A673 (cell line): Measurements from ENCODE around the gene LAMA5. TPM values are rescaled to one million over a fixed set of nuclear protein-coding genes. Genes with fewer than 3 reads are reported as not detected.

Experiments
- BruUV-seq: library from RNA; stranded (reverse); fragments of 400-500 nt; replicated peaks from 2 replicates; lab custom pipeline; 2021; lab: Mats Ljungman, UMichigan
- CTCF ChIA-PET: fragments of 300-600 bp; sonication (Branson Sonifier 250); formaldehyde crosslinking; loops from one replicate; lab custom pipeline; 2022; ENCODE audit warnings: antibody characterized with exemption; lab: Charles Lee
- POLR2A ChIA-PET: fragments of 300-600 bp; sonication (Branson Sonifier 250); formaldehyde crosslinking; loops from one replicate; lab custom pipeline; 2022; ENCODE audit warnings: antibody characterized with exemption; ENCODE audit not compliant: low non-redundant PET; lab: Charles Lee
- DNase-seq: peaks from one replicate; pipeline ENCODE4 v3.0.0-alpha.2; 2015; ENCODE audit warnings: low spot score
- H3K27ac ChIP-seq: fragments of 200-600 bp; sonication (generic); 2 replicates; pipeline ENCODE4 v1.5.1; 2016; ENCODE audit warnings: mixed run types, low read depth, mild to moderate bottlenecking, mixed read lengths, antibody characterized with exemption, low read length; ENCODE audit not compliant: poor library complexity, severe bottlenecking
- H3K27me3 ChIP-seq: fragments of 200-600 bp; sonication (generic); replicated peaks from 2 replicates; pipeline ENCODE4 v1.6.1; 2017; ENCODE audit warnings: mixed run types, low read depth, mild to moderate bottlenecking, mixed read lengths, antibody characterized with exemption, low read length; ENCODE audit not compliant: insufficient read depth, poor library complexity
- H3K36me3 ChIP-seq: fragments of 200-600 bp; sonication (generic); 2 replicates; pipeline ENCODE4 v1.6.1; 2016; ENCODE audit warnings: mixed run types, mild to moderate bottlenecking, mixed read lengths, antibody characterized with exemption, low read length; ENCODE audit not compliant: insufficient read depth, poor library complexity, severe bottlenecking
- H3K4me1 ChIP-seq: fragments of 200-600 bp; sonication (generic); 2 replicates; pipeline ENCODE4 v1.6.1; 2017; ENCODE audit warnings: mixed run types, mild to moderate bottlenecking, mixed read lengths, antibody characterized with exemption, low read length; ENCODE audit not compliant: insufficient read depth, poor library complexity, severe bottlenecking
- H3K4me3 ChIP-seq: fragments of 200-600 bp; sonication (generic); 2 replicates; pipeline ENCODE4 v1.5.1; 2016; ENCODE audit warnings: low read depth, mixed run types, mild to moderate bottlenecking, mixed read lengths, low read length; ENCODE audit not compliant: poor library complexity, severe bottlenecking
- H3K9me3 ChIP-seq: fragments of 200-600 bp; sonication (generic); 2 replicates; pipeline ENCODE4 v1.6.1; 2016; ENCODE audit warnings: mixed run types, low read depth, mild to moderate bottlenecking, mixed read lengths, antibody characterized with exemption, low read length; ENCODE audit not compliant: poor library complexity, severe bottlenecking
- CTCF ChIP-seq: fragments of 300-800, 200-600 bp; sonication (generic); conservative IDR thresholded peaks from 2 replicates; pipeline ENCODE4 v1.5.1; 2017; ENCODE audit warnings: low read depth, mild to moderate bottlenecking, antibody characterized with exemption, low read length, moderate library complexity, mixed read lengths
- EZH2 ChIP-seq: fragments of 200-600 bp; sonication (generic); IDR thresholded peaks from 2 replicates; pipeline ENCODE4 v1.6.1; 2017; ENCODE audit warnings: borderline replicate concordance, low read depth, mild to moderate bottlenecking, mixed read lengths, antibody characterized with exemption, low read length; ENCODE audit not compliant: poor library complexity, severe bottlenecking
- intact Hi-C: fragments of 100-400 bp; cut with micrococcal nuclease; formaldehyde crosslinking; loops from one replicate; pipeline ENCODE4 v1.10.0; 2022; ENCODE audit not compliant: unreplicated experiment
- total RNA-seq: library from RNA; stranded (reverse); gene quantifications from 2 replicates; pipeline ENCODE4 v1.2.3, GENCODE V29; 2021

Gene LAMA5
- total RNA-seq, 1 experiment from 2014 or later: 4.2 TPM

DNA sequence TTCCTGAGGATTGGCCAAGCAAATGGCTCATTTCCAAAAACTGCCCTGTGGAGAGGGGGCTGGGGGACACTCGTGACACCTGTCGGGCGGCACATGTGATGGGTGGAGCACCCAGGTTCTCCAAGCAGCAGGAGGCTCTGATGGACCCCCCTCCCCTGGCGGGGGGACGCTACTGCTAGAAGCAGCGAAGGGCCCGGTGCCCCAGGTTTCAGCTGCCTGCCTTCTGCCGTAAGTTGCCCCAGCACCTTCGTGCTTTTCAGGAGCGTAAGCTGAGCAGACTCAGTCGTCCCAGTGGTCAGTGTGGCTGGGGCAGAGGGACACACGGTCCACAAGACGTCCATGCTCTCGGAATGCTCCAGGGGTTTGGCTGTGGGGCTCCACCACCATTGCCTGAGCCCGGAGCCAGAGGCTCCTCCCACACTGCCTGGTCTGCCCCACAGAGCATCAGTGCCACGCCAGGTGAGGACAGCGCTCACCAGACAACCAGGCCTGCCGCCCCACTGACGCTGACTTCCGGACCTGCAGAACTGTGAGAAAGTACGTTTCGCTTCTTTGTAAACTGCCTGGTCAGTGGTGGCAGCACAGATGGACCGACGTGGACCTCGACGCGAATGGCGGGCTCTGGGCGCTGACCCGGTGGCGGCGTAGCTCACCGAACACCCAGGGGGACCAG is 68.4 kb downstream of the LAMA5 start:
- BruUV-seq: no TSS peak
- intact Hi-C loops: no loop called here
- H3K27me3 ChIP-seq: no peaks in the 10 kb centered on the region
- ChIA-PET CTCF (no interaction called here), POLR2A (no interaction called here)
- peaks cover 5% of the 10 kb centered on the region for H3K36me3 ChIP-seq
- no peak overlapping the region for H3K27ac ChIP-seq
- H3K9me3 ChIP-seq: no peaks in the 10 kb centered on the region
- no peak for DNase-seq
- H3K4me1 ChIP-seq: no peaks in the 10 kb centered on the region
- no peak for TF ChIP-seq CTCF
- no peak for TF ChIP-seq EZH2
- no peak overlapping the region for H3K4me3 ChIP-seq

GRCh38 chr20:62297449-62298227 is 69.5 kb downstream of the LAMA5 start:
- Histone ChIP-seq H3K36me3 (peaks cover 4% of the 10 kb centered on the region), H3K27me3 (no peaks in the 10 kb centered on the region), H3K4me3 (no peak overlapping the region), H3K27ac (no peak overlapping the region), H3K9me3 (no peaks in the 10 kb centered on the region), H3K4me1 (no peaks in the 10 kb centered on the region)
- no peak for DNase-seq
- no TSS peak for BruUV-seq
- no peak for TF ChIP-seq CTCF
- TF ChIP-seq EZH2: no peak
- ChIA-PET POLR2A (no interaction called here), CTCF (no interaction called here)
- intact Hi-C loops: no loop called here

- CTCF ChIA-PET: no interaction called here
- DNase-seq: no peak
- H3K36me3 ChIP-seq: peaks cover 4% of the 10 kb centered on the region
- no peaks in the 10 kb centered on the region for H3K27me3 ChIP-seq
- POLR2A ChIA-PET: no interaction called here
- TF ChIP-seq CTCF (no peak), EZH2 (no peak)
- no TSS peak for BruUV-seq
- no peak overlapping the region for H3K4me3 ChIP-seq
- H3K4me1 ChIP-seq: no peaks in the 10 kb centered on the region
- intact Hi-C loops: no loop called here
- H3K9me3 ChIP-seq: no peaks in the 10 kb centered on the region
- H3K27ac ChIP-seq: no peak overlapping the region
Measured at GRCh38 chr20:62296724-62297448, 70.2 kb downstream of the LAMA5 start.
